HG03064 (cell line): ENCODE data around the gene GMDS.

Experiments
- ATAC-seq: cut with Tn5 transposase; IDR thresholded peaks from one replicate; pipeline ENCODE4 v1.9.1; 2021; ENCODE audit warnings: low read depth; ENCODE audit not compliant: unreplicated experiment

The GMDS gene

GRCh38 chr6:2054516-2055067 lies 190.8 kb downstream of the GMDS start:
- ATAC-seq, result no peak

- no peak for ATAC-seq
Observed at GRCh38 chr6:2053691-2054090, 191.7 kb downstream of the GMDS start.

GRCh38 chr6:2047855-2048254 lies 197.6 kb downstream of the GMDS start:
- ATAC-seq, result no peak

GRCh38 chr6:2044192-2044591 lies 201.2 kb downstream of the GMDS start:
- ATAC-seq, result no peak

GRCh38 chr6:2042956-2043648 lies 202.3 kb downstream of the GMDS start:
- no peak for ATAC-seq

GRCh38 chr6:2038092-2038491 lies 207.3 kb downstream of the GMDS start:
- no peak for ATAC-seq

- no peak for ATAC-seq
Observed at GRCh38 chr6:2037237-2037926, 208.0 kb downstream of the GMDS start.

- no peak for ATAC-seq
Observed at GRCh38 chr6:2036710-2037023, 208.7 kb downstream of the GMDS start.

GRCh38 chr6:2035826-2036709 lies 209.3 kb downstream of the GMDS start:
- ATAC-seq, result no peak

- ATAC-seq, result no peak
Observed at GRCh38 chr6:2035046-2035445, 210.4 kb downstream of the GMDS start.

- no peak for ATAC-seq
Observed at GRCh38 chr6:2034256-2034655, 211.1 kb downstream of the GMDS start.

- ATAC-seq, result no peak
Observed at GRCh38 chr6:2033544-2033943, 211.9 kb downstream of the GMDS start.

- ATAC-seq, result no peak
Observed at GRCh38 chr6:2030682-2031244, 214.6 kb downstream of the GMDS start.

GRCh38 chr6:2029952-2030351 lies 215.5 kb downstream of the GMDS start:
- ATAC-seq, result no peak

GRCh38 chr6:2029130-2029794 lies 216.1 kb downstream of the GMDS start:
- no peak for ATAC-seq

- ATAC-seq, result no peak
Observed at GRCh38 chr6:2028457-2029038, 216.9 kb downstream of the GMDS start.

- no peak for ATAC-seq
Observed at GRCh38 chr6:2026133-2026532, 219.3 kb downstream of the GMDS start.

- ATAC-seq, result no peak
Observed at GRCh38 chr6:2021713-2022125, 223.7 kb downstream of the GMDS start.

GRCh38 chr6:2020909-2021308 lies 224.5 kb downstream of the GMDS start:
- ATAC-seq, result no peak

GRCh38 chr6:2019051-2019450 lies 226.4 kb downstream of the GMDS start:
- no peak for ATAC-seq
